HG03139 (cell line): ENCODE results near the gene SF3B1.
"Not testable (repeated sequence)": the region's sequence is repeated elsewhere in the genome, so short reads cannot be mapped to it uniquely, and the experiment has no call there.

Experiments used
- ATAC-seq: cut with Tn5 transposase; IDR thresholded peaks from one replicate; pipeline ENCODE4 v1.9.1; 2021; ENCODE audit not compliant: unreplicated experiment

Gene SF3B1, protein sequence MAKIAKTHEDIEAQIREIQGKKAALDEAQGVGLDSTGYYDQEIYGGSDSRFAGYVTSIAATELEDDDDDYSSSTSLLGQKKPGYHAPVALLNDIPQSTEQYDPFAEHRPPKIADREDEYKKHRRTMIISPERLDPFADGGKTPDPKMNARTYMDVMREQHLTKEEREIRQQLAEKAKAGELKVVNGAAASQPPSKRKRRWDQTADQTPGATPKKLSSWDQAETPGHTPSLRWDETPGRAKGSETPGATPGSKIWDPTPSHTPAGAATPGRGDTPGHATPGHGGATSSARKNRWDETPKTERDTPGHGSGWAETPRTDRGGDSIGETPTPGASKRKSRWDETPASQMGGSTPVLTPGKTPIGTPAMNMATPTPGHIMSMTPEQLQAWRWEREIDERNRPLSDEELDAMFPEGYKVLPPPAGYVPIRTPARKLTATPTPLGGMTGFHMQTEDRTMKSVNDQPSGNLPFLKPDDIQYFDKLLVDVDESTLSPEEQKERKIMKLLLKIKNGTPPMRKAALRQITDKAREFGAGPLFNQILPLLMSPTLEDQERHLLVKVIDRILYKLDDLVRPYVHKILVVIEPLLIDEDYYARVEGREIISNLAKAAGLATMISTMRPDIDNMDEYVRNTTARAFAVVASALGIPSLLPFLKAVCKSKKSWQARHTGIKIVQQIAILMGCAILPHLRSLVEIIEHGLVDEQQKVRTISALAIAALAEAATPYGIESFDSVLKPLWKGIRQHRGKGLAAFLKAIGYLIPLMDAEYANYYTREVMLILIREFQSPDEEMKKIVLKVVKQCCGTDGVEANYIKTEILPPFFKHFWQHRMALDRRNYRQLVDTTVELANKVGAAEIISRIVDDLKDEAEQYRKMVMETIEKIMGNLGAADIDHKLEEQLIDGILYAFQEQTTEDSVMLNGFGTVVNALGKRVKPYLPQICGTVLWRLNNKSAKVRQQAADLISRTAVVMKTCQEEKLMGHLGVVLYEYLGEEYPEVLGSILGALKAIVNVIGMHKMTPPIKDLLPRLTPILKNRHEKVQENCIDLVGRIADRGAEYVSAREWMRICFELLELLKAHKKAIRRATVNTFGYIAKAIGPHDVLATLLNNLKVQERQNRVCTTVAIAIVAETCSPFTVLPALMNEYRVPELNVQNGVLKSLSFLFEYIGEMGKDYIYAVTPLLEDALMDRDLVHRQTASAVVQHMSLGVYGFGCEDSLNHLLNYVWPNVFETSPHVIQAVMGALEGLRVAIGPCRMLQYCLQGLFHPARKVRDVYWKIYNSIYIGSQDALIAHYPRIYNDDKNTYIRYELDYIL

DNA sequence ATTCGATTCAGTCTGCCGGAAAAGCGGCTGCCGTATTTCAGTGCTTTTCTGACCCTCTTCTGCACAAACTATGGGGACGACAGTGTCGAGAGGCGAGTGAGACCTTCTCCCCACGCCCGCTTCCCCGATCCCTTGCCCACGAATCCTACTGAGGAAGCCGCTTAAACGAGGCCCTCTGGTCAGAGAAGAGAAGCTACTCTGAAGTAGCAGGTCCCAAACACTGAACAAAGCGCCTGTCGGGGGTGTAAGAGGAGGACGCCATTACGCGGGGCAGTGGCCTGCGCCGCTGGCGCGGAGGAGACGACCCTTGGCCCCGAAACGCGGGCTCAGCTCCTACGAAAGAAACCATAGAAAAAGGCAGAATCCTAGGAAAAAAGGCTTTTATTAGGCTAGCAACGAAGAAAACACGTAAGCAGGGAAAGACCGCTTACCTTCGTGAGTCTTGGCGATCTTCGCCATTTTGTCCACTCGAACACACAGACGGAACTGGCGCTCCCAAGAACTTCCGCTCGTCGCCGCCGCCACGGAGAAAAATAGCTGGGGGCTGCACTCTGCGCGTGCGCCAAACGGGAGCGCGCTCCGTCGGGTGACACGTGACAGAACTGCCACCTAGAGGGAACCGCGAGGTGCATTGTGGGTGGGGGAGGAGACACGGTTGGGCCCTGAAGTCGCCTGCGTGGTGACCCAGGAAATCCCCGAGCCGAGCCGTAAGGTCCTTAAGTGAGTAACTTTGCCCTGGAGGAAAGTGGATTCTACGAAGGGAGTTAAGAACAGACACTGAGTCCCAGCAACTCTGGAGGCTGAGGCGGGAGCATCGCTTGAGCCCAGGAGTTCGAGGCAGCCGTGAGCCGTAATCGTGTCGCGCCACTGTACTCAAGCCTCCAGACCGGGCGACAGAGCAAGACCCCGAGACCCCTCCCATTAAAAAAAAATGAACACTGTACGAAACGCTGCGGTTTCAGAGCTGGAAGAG is at the start of gene SF3B1:
SF3B1 (minus strand) TSS at position 488 of the 973 bp plus-strand sequence; CDS start at position 459, 29 bp downstream.
- peak; percentile 94 for ATAC-seq

DNA sequence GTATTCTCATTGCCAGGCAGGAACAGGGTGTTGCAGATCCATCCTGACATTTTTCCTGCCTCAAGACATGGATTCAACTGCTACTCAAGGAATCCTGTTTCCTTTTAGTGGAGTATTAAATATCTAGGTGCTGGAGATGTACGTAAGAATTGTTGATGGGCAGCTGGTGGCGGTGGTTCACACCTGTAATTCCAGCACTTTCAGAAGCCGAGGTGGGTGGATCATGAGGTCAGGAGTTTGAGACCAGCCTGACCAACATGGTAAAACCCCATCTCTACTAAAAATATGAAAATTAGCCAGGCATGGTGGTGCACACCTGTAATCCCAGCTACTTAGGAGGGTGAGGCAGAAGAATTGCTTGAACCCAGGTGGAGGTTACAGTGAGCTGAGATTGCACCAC is 49.4 kb upstream of the SF3B1 start:
- not testable (repeated sequence) for ATAC-seq

DNA sequence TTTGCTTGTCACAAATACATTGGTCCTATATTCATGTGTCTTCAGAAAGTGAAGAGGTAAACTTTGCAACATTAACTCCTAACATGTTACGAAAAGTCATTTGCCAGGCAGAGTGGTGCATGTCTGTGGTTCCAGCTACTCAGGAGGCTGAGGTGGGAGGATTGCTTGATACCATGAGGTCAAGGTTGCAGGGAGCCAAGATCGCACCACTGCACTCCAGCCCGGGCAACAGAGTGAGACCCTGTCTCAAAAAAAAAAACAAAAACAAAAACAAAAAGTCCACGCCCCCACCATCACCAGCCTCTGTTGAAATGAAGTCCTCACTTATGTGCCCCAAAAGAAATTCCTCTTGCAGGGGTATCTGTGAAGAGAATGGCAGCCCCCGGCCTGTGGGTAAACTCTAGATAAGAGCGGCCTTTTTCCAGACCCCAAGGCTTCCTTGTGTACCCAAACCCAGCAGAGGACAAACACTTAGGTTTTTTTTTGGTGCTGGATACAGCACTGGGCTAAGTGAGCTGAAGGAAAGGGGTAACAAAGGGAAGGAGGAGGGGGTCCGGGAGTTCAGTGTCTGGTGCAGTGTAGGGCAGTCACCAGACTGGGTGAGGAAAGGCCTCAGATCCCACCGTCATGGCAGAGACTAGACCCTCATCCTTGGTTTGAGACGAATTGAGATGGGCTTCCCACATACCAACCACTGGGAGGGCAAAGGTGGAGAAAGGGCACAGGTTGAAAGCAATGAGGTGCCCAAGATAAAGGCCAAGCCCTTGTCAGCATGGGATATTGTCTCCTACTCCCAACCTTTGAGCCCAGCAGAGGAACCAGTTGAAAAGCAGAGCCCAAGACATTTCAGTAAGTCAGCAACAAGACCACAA is 45.6 kb upstream of the SF3B1 start:
- no peak for ATAC-seq

DNA sequence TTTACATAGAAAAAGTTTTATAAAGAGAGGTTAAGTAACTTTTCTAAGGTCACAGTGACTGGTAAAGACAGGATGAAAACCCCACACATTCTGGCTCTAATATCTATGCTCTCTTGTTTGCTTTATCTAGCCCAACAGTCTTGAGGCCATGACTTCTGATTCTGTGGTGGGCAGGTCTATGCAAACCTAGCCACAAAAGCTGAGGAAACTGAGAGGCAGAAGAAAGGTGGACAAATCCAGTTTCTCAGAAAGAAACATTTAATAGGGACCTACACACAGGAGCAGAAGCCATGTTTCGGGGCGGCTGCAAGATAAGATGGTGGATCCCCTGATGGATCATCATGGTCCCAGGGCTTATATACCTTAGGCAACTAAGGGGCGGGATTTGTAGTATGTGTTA is 43.0 kb upstream of the SF3B1 start:
- no peak for ATAC-seq

DNA sequence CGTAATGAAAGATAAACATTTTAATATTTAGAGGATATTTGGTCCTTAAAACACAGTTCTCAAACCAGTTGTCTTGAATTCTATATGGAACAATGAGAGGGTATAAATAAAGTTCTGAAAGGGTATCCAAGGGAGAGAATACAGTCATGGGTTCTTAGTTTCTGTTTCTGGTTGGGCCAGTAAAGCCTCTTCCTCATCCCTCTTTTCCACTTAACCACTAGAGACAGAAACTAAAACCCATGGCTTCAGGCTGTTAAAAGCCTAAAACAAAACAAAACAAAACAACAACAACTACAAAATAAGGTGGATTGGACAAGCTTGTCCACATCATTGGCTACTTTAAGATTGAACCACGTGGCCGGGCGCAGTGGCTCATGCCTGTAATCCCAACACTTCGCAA is 37.3 kb upstream of the SF3B1 start:
- ATAC-seq = no peak

DNA sequence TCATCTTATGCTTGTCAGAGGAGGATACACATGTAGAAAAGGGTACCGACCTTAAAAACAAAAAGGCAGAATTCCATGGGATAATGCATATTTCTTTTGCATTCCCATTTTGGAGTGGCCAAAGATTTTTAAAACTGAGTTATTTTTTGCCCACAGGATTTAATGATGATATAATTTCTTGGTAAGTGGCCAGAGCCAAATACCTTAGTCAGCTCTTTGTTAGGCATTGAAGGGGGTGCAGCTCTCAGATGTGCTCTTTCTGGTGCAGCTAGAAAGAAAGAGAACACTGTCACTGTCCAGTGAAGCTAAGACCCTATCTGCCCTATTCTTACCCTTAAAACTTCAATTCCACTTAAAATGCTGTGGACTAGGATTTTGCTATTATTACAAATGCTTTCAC is 29.3 kb upstream of the SF3B1 start:
- ATAC-seq = no peak

DNA sequence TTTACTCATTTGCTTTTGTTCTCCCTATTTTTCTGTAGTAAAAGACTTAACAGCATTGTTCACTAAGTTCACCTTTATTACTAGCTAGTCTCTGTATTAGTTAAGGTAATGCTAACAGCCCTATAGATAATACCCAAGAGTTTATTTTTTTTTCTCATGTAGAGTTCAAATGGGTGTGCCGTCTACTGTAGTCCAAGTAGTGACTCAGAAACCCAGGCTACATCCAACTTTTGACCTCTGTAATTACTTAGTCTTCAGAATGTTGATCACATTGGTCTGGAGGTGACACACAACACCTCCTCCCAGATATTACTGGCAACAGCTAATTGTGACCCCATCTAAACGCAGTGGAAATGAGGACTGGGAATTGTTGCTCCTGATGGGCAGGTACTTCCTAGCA is 26.2 kb upstream of the SF3B1 start:
- ATAC-seq = no peak

DNA sequence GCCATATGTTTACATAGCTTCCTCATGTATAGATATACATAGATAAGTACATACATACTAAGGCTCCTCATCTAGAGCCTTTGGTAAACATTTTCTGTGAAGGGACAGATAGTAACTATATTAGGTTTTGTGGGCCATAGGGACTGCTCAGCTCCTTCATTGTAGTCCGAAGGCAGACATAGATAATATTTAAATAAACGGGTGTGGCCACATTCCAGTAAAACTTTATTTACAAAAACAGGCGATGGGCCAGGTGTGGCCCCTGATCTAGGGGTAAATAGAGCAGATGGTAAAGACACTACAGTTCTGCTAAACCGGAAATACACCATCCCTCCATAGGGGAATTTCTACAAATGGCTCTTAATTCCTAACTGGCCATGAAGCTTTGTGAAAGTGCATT is 25.8 kb upstream of the SF3B1 start:
- no peak for ATAC-seq

DNA sequence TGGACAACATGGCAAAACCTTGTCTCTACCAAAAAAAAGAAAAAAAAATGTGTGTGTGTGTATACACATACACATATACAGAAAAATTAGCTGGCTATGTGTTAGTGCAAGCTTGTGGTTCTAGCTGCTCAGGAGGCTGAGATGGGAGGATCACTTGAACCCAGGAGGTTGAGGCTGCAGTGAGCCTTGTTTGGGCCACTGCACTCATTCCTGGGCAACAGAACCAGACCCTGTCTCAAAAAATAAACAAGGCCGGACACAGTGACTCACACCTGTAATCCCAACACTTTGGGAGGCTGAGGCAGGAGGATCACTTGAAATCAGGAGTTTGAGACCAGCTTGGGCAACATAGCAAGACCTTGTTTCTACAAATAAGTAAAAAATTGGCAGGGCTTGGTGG is 20.6 kb upstream of the SF3B1 start:
- ATAC-seq = no peak

DNA sequence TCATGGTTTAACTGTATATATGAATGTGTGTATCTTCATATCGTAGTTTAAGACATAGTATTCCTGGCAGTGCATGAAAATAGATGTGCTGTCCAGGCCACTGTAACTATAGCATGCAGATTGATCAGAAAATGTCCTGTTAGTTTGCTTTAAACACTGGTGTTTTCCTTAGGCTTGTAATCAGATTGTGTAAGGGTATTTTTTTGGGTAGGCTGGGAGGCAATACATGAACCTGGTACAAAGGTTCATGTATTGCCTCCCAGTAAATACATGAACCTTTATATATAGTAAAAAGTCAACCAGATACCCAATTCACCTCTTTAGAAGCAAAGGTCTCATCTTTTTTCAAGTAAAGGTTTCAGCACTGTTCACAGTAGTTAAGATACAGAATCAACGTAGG is 20.1 kb upstream of the SF3B1 start:
- no peak for ATAC-seq

DNA sequence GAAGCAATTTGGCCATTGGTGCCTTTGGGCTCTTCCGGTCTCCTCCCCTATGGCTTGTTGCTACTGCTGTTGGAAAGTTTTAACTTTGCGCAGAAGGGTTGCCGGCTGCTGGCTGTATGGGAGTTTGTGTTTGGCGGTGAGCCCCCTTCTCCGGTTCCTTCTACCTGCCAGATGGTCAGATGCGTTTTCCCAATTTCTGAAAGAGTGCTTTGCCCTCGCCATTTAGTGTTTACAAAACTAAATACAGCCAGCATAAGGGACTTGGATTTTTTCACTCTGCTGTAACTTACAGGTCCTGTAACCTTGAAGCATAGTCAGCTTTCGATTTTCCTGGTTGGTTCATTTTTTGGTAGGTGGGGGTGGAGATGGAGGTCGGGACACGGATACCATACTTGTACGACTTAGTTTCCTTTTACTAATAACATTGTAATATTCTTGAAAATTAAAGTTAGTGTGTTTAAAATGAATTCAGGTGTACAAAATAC is 19.1 kb upstream of the SF3B1 start:
- peak; percentile 21 for ATAC-seq

DNA sequence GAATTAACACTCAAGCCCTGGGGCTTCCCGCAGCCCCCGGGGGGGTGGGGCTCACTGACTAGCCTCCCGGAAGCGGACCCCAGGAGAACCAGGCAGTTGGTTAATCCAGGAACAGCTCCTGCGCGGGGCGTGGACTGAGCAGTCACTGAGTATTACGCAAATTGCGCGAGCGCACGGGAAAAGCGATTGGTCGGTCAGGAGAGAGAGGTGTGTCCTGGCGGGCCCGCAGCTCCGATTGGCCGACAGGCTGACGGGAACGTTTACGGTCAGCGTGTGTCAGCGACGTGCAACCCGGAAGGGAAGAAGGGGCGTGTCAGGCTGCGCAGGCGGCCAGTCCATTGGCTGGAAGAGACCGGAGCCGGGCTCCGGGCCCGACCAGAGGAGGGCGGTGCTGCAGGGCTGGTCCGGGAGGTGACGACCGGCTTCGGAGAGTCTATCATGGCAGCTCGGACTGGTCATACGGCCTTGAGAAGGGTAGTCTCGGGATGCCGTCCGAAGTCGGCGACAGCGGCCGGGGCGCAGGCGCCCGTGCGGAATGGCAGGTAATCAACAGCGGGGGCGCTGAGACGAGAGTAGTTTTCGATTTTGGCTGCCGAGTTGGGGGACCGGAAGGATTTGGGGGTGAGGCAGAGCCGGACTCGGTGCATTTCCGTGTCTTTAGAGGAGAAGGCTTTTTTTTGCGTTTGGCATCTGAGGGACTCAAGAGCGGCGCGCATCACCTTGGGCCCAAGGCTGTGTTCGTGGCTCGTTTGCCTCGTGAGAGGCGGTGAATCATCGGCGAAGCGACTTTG is 18.5 kb upstream of the SF3B1 start, which contains the start of gene COQ10B:
COQ10B (plus strand) TSS at position 430 of the 791 bp plus-strand sequence; CDS start at position 439, 9 bp downstream.
- peak; percentile 94 for ATAC-seq

DNA sequence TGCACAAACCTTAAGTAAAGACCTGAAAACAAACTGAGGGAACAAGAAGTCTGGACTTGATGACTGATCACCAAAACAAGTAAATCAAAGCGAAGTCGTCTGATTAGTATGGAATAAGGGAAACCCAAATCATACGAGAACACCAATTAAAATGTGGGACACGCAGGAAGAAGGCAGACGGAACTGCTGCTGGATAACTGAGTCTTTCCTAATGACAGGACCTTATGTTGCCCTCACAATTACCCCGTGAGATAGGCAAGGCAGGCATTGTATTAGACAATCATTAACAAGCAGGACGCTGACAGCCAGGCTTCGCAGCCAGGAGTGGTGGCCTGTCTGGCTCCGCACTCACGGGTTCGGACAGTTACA is 17.9 kb upstream of the SF3B1 start:
- ATAC-seq = no peak

DNA sequence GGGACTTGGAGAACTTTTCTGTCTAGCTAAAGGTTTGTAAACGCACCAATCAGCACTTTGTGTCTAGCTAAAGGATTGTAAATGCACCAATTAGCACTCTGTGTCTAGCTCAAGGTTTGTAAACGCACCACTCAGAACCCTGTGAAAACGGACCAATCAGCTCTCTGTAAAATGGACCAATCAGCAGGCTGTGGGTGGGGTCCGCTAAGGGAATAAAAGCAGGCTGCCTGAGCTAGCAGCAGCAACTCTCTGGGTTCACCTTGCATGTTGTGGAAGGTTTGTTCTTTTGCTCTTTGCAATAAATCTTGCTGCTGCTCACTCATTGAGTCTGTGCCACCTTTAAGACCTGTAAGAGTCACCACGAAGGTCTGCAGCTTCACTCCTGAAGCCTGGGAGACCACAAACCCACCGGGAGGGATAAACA is 16.1 kb upstream of the SF3B1 start:
- not testable (repeated sequence) for ATAC-seq

DNA sequence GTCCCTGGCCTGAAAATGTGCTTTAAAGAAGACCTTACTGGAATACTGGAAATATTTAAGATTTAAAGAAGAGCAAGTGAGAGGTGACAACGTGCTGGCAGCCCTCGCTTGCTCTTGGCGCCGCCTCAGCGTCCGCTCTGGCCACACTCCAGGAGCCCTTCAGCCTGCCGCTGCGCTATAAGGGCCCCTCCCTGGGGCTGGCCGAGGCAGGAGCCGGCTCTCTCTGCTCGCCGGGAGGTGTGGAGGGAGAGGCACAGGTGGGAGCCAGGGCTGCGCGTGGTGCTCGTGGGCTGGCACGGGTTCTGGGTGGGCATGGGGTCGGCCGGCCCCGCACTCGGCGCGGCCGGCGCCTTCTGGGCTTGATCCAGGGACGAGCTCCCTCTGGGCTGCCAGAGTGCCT is 15.6 kb upstream of the SF3B1 start:
- no peak for ATAC-seq

DNA sequence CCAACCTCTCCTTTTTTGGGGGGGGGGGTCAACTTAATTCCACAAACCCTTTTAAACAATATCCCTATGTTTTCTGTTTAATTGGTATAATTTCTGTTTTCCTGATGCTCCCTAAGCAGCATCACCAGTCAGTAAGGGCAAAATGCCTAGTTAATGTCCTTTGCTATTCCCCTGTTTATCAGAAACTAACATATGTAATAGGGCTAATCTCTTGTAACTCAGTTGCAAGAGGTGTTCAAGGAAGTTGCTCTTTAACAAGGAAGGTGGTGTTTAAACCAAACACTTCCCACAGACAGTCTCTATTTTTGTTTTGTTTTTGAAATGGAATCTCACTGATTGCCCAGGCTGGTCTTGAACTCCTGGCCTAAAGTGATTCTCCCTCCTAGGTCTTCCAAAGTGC is 12.0 kb upstream of the SF3B1 start:
- no peak for ATAC-seq

DNA sequence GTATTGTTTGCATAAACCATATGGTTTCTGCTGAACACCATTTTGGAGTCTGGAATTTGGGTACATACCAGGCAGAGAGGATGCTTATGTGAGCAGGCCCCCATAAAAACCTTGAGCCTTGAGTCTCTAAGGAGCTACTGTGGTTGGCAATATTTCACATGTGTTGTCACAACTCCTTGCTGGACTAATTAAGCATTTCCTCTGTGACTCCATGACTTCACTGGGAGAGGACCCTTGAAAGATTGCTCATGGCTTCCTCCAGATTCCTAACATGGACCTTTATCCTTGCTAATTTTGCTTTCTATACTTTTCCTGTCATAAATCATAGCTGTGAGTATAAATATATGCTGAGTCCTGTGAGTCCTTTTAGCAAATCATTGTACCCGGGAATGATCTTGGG is 10.9 kb upstream of the SF3B1 start:
- no peak for ATAC-seq

DNA sequence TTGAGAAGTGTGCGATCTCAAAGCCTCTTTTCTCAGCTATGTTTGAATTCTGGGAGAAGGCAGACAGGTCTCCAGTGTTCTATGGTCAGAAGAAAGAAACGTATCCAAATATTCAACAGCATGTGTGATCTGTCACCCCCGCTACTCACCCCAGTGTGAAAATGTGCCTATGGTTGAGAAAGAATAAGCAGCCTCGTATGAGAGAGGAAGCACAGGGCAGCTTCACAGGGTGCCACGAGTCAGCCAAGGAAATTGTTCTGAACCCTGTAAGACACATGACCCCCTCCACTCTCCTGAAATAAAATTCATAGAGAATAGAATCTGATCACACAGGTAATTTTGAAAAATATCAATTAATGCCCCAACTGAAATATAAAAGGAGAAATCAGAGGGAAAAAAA is 8.0 kb upstream of the SF3B1 start:
- no peak for ATAC-seq
